Measurements from ENCODE around the gene ANKRD13A.
"Not testable (repeated sequence)": the region's sequence is repeated elsewhere in the genome, so short reads cannot be mapped to it uniquely, and the experiment has no call there.

Gene ANKRD13A

GRCh38 chr12:110046451-110047187 lies 47.4 kb downstream of the ANKRD13A start:
- DNase-seq (ENCODE audit: extremely low read depth in 1 of 2, low read depth in 1 of 2): no peak

- no peak for DNase-seq (ENCODE audit: extremely low read depth in 1 of 2, low read depth in 1 of 2)
Observed at GRCh38 chr12:110047297-110047940, 48.2 kb downstream of the ANKRD13A start.

- peak; percentile 82 to 87 for DNase-seq (ENCODE audit: extremely low read depth in 1 of 2, low read depth in 1 of 2)
Observed at GRCh38 chr12:110048242-110049027, 49.2 kb downstream of the ANKRD13A start, which contains the start of gene C12orf76. C12orf76 (minus strand) TSS chr12:110048522; CDS start chr12:110048495, 27 bp downstream.

- not testable (repeated sequence) for DNase-seq (ENCODE audit: extremely low read depth in 1 of 2, low read depth in 1 of 2)
Observed at GRCh38 chr12:110049034-110049433, 49.8 kb downstream of the ANKRD13A start.

- DNase-seq (ENCODE audit: extremely low read depth in 1 of 2, low read depth in 1 of 2): not testable (repeated sequence)
Observed at GRCh38 chr12:110049666-110050065, 50.4 kb downstream of the ANKRD13A start.

GRCh38 chr12:110050927-110051326 lies 51.7 kb downstream of the ANKRD13A start:
- no peak for DNase-seq (ENCODE audit: extremely low read depth in 1 of 2, low read depth in 1 of 2)

- DNase-seq (ENCODE audit: extremely low read depth in 1 of 2, low read depth in 1 of 2): not testable (repeated sequence)
Observed at GRCh38 chr12:110055375-110056352, 56.4 kb downstream of the ANKRD13A start.

- not testable (repeated sequence) for DNase-seq (ENCODE audit: extremely low read depth in 1 of 2, low read depth in 1 of 2)
Observed at GRCh38 chr12:110056643-110057042, 57.4 kb downstream of the ANKRD13A start.

- no peak for DNase-seq (ENCODE audit: extremely low read depth in 1 of 2, low read depth in 1 of 2)
Observed at GRCh38 chr12:110058875-110059615, 59.8 kb downstream of the ANKRD13A start.

GRCh38 chr12:110059651-110060000 lies 60.4 kb downstream of the ANKRD13A start:
- no peak for DNase-seq (ENCODE audit: extremely low read depth in 1 of 2, low read depth in 1 of 2)

GRCh38 chr12:110062241-110062640 lies 63.0 kb downstream of the ANKRD13A start:
- no peak for DNase-seq (ENCODE audit: extremely low read depth in 1 of 2, low read depth in 1 of 2)

- no peak for DNase-seq (ENCODE audit: extremely low read depth in 1 of 2, low read depth in 1 of 2)
Observed at GRCh38 chr12:110065540-110065939, 66.3 kb downstream of the ANKRD13A start.

GRCh38 chr12:110067531-110067930 lies 68.3 kb downstream of the ANKRD13A start:
- DNase-seq (ENCODE audit: extremely low read depth in 1 of 2, low read depth in 1 of 2): no peak

- not testable (repeated sequence) for DNase-seq (ENCODE audit: extremely low read depth in 1 of 2, low read depth in 1 of 2)
Observed at GRCh38 chr12:110068115-110068514, 68.9 kb downstream of the ANKRD13A start.

- DNase-seq (ENCODE audit: extremely low read depth in 1 of 2, low read depth in 1 of 2): no peak
Observed at GRCh38 chr12:110068654-110069053, 69.4 kb downstream of the ANKRD13A start.

GRCh38 chr12:110071504-110071903 lies 72.3 kb downstream of the ANKRD13A start:
- no peak for DNase-seq (ENCODE audit: extremely low read depth in 1 of 2, low read depth in 1 of 2)

- DNase-seq (ENCODE audit: extremely low read depth in 1 of 2, low read depth in 1 of 2): no peak
Observed at GRCh38 chr12:110071967-110072366, 72.7 kb downstream of the ANKRD13A start.

GRCh38 chr12:110072636-110073035 lies 73.4 kb downstream of the ANKRD13A start:
- DNase-seq (ENCODE audit: extremely low read depth in 1 of 2, low read depth in 1 of 2): not testable (repeated sequence)

- DNase-seq (ENCODE audit: extremely low read depth in 1 of 2, low read depth in 1 of 2): no peak
Observed at GRCh38 chr12:110073049-110073831, 74.0 kb downstream of the ANKRD13A start.

Data from activated CD8-positive, alpha-beta memory T cell treated with anti-CD3 and anti-CD28 coated beads for 1 hour (primary cell).